Body of pancreas (tissue), 4 donors: Measurements from ENCODE around the gene ZDHHC22. TPM values are rescaled to one million over a fixed set of nuclear protein-coding genes. Genes with fewer than 3 reads are reported as not detected.

ENCODE experiments used
- ATAC-seq: fragments of 150-250 bp; one replicate; pipeline ENCODE4 v1.9.1; 2016
- DNase-seq, 4 donors: peaks; one replicate each; pipeline ENCODE4 v3.0.0-alpha.2; 2019
- H3K27ac ChIP-seq, 4 donors: fragments of 200-600 bp; sonication (generic); 1 replicate in 3 of 4; 2 replicates in 1 of 4; pipeline versions ENCODE4 v1.5.1 to v1.6.1; 2016 to 2019; ENCODE audit warnings: mild to moderate bottlenecking in 1 of 4, mixed read lengths in 1 of 4, moderate library complexity in 1 of 4
- H3K27me3 ChIP-seq, 2 donors: fragments of 200-600 bp; sonication (generic); one replicate each; pipeline ENCODE4 v1.6.0; 2016; ENCODE audit warnings: mild to moderate bottlenecking in 1 of 2
- H3K36me3 ChIP-seq, 2 donors: fragments of 200-600 bp; sonication (generic); replicated peaks in 1 of 2; 2 replicates each; pipeline ENCODE4 v1.5.1; 2016; ENCODE audit warnings: low read depth in 2 of 2; ENCODE audit not compliant: insufficient read depth in 1 of 2
- H3K4me1 ChIP-seq: fragments of 200-600 bp; sonication (generic); one replicate; pipeline ENCODE4 v1.6.0; 2016
- H3K4me3 ChIP-seq, 2 donors: fragments of 200-600 bp; sonication (generic); 1 replicate in 1 of 2; 2 replicates in 1 of 2; pipeline ENCODE4 v1.5.1; 2016 to 2019
- H3K9me3 ChIP-seq, 3 donors: fragments of 200-600 bp; sonication (generic); 1 replicate in 2 of 3; 2 replicates in 1 of 3; pipeline ENCODE4 v1.5.1; 2016
- CTCF ChIP-seq, 7 experiments: fragments of 450-650 bp in 4 of 7; fragments of 200-600 bp in 3 of 7; sonication (generic) in 3 of 7; IDR thresholded peaks; one replicate each; pipeline ENCODE4 v1.5.1; 2016 to 2019; ENCODE audit warnings: antibody characterized with exemption in 7 of 7
- POLR2A ChIP-seq, 3 donors: fragments of 450-650 bp; IDR thresholded peaks; one replicate each; pipeline ENCODE4 v1.6.1; 2016; ENCODE audit warnings: antibody characterized with exemption in 3 of 3, mild to moderate bottlenecking in 2 of 3
- WGBS, 2 donors: methylation state at CpG; one replicate each; pipeline ENCODE4 v1.1.5; 2017; 5-methylcytosine and 5-hydroxymethylcytosine counted together
- intact Hi-C: fragments of 100-400 bp; cut with DNase I; formaldehyde crosslinking; loops from one replicate; pipeline ENCODE4 v1.15.1; 2023
- total RNA-seq, 2 donors: library from RNA; depleted of rRNA; stranded (reverse); fragments of >200 nt; gene quantifications; one replicate each; pipeline ENCODE4 v1.1.0, GENCODE V29; 2016

The ZDHHC22 gene
- total RNA-seq, 2 donors from 2014 or later: not detected

- Histone ChIP-seq H3K9me3 (no peaks in the 10 kb centered on the region), H3K27me3 (no peaks in the 10 kb centered on the region), H3K36me3 (peaks cover 3 to 10% of the 10 kb centered on the region in 2 donors), H3K27ac (no peak overlapping the region), H3K4me1 (no peaks in the 10 kb centered on the region), H3K4me3 (no peak overlapping the region)
- DNase-seq (no peak), ATAC-seq (no peak)
- intact Hi-C loops: no loop called here
- TF ChIP-seq CTCF (IDR thresholded peaks at IDR 0.05) (no peak), POLR2A (IDR thresholded peaks at IDR 0.05) (no peak)
- WGBS, 2 donors: 77 to 82% methylated on average over 6 of the region's 6 CpGs
These were observed 31.9 kb downstream of the ZDHHC22 start for GRCh38 chr14:77109656-77110055.

GRCh38 chr14:77108753-77109152 lies 32.8 kb downstream of the ZDHHC22 start:
- H3K9me3 ChIP-seq: no peaks in the 10 kb centered on the region
- no peaks in the 10 kb centered on the region for H3K27me3 ChIP-seq
- 92 to 94% methylated on average over 2 of the region's 2 CpGs for WGBS, 2 donors
- no peak for TF ChIP-seq POLR2A (IDR thresholded peaks at IDR 0.05)
- no peak for TF ChIP-seq CTCF (IDR thresholded peaks at IDR 0.05)
- intact Hi-C loops: no loop called here
- ATAC-seq (no peak), DNase-seq (no peak)
- H3K4me1 ChIP-seq: no peaks in the 10 kb centered on the region
- no peak overlapping the region for H3K4me3 ChIP-seq
- peaks cover 3 to 5% of the 10 kb centered on the region in 2 donors for H3K36me3 ChIP-seq
- H3K27ac ChIP-seq: no peak overlapping the region

GRCh38 chr14:77107228-77107627 lies 34.4 kb downstream of the ZDHHC22 start:
- WGBS, 2 donors: 60 to 73% methylated on average over 2 of the region's 2 CpGs
- Histone ChIP-seq H3K27me3 (no peaks in the 10 kb centered on the region), H3K9me3 (no peaks in the 10 kb centered on the region), H3K4me1 (no peaks in the 10 kb centered on the region), H3K27ac (no peak overlapping the region), H3K36me3 (peaks cover 3% of the 10 kb centered on the region in 2 donors), H3K4me3 (no peak overlapping the region)
- no peak for ATAC-seq
- TF ChIP-seq CTCF (IDR thresholded peaks at IDR 0.05) (no peak), POLR2A (IDR thresholded peaks at IDR 0.05) (no peak)
- intact Hi-C loops: no loop called here
- no peak for DNase-seq

GRCh38 chr14:77106666-77107065 lies 34.9 kb downstream of the ZDHHC22 start:
- ATAC-seq (no peak), DNase-seq (no peak)
- 69 to 79% methylated on average over 3 of the region's 3 CpGs for WGBS, 2 donors
- Histone ChIP-seq H3K27me3 (no peaks in the 10 kb centered on the region), H3K27ac (no peak overlapping the region), H3K4me3 (no peak overlapping the region), H3K4me1 (no peaks in the 10 kb centered on the region), H3K36me3 (peaks cover 3% of the 10 kb centered on the region in 2 donors), H3K9me3 (no peaks in the 10 kb centered on the region)
- TF ChIP-seq CTCF (IDR thresholded peaks at IDR 0.05) (no peak), POLR2A (IDR thresholded peaks at IDR 0.05) (no peak)
- intact Hi-C loops: no loop called here

GRCh38 chr14:77105145-77105939 lies 36.2 kb downstream of the ZDHHC22 start:
- ATAC-seq (no peak), DNase-seq (no peak)
- intact Hi-C loops: no loop called here
- no peaks in the 10 kb centered on the region for H3K27me3 ChIP-seq
- H3K27ac ChIP-seq: no peak overlapping the region
- 77 to 78% methylated on average over 6 of the region's 6 CpGs for WGBS, 2 donors
- TF ChIP-seq CTCF (IDR thresholded peaks at IDR 0.05): no peak
- TF ChIP-seq POLR2A (IDR thresholded peaks at IDR 0.05): no peak
- H3K4me1 ChIP-seq: no peaks in the 10 kb centered on the region
- peaks cover 0 to 3% of the 10 kb centered on the region in 2 donors for H3K36me3 ChIP-seq
- no peaks in the 10 kb centered on the region for H3K9me3 ChIP-seq
- no peak overlapping the region for H3K4me3 ChIP-seq
